ENCODE results near the gene LEF1. TPM values are rescaled to one million over a fixed set of nuclear protein-coding genes. Genes with fewer than 3 reads are reported as not detected.

LEF1 gene
- total RNA-seq, 1 experiment from 2014 or later, result 2.8 TPM

- Histone ChIP-seq H3F3A (ENCODE audit: insufficient read depth, low read depth) (no peaks in the 10 kb centered on the region), H3K79me2 (ENCODE audit: low read depth) (no peaks in the 10 kb centered on the region), H3K4me2 (peak overlapping the region; percentile 85), H3K4me1 (replicated peaks; ENCODE audit: insufficient read depth) (no peaks in the 10 kb centered on the region), H3K36me3 (ENCODE audit: low read depth) (no peaks in the 10 kb centered on the region), H4K20me1 (ENCODE audit: insufficient read depth) (no peaks in the 10 kb centered on the region), H3K27ac (no peak overlapping the region), H3K27me3 (ENCODE audit: insufficient read depth, low read depth) (no peaks in the 10 kb centered on the region), H3K9me3 (ENCODE audit: insufficient read depth, low read depth) (no peaks in the 10 kb centered on the region), H2AFZ (peak overlapping the region; percentile 94), H3K9me2 (ENCODE audit: insufficient read depth) (no peaks in the 10 kb centered on the region), H3K4me3 (peak overlapping the region; percentile 75)
- no TSS peak for BruUV-seq (replicated peaks)
- intact Hi-C loops (cut with micrococcal nuclease; ENCODE audit: unreplicated experiment), result no loop called here
- TF ChIP-seq CTCF (conservative IDR thresholded peaks at IDR 0.05), result no peak
- TF ChIP-seq EZH2 (IDR thresholded peaks at IDR 0.05; ENCODE audit: low read depth), result no peak
- POLR2A ChIA-PET (ENCODE audit: unreplicated experiment), result no interaction called here
- CTCF ChIA-PET, result no interaction called here
- DNase-seq, result no peak
Measured at GRCh38 chr4:108166441-108167315, 2.1 kb downstream of the LEF1 start.

GRCh38 chr4:108166038-108166437 is 2.7 kb downstream of the LEF1 start:
- POLR2A ChIA-PET (ENCODE audit: unreplicated experiment), result no interaction called here
- intact Hi-C loops (cut with micrococcal nuclease; ENCODE audit: unreplicated experiment), result no loop called here
- no TSS peak for BruUV-seq (replicated peaks)

GRCh38 chr4:108165586-108165985 is 3.1 kb downstream of the LEF1 start:
- no TSS peak for BruUV-seq (replicated peaks)
- no peak overlapping the region for H3K4me2 ChIP-seq

More at GRCh38 chr4:108166038-108166437, 2.7 kb downstream of the LEF1 start:
- H3K27me3 ChIP-seq (ENCODE audit: insufficient read depth, low read depth), result no peaks in the 10 kb centered on the region
- H4K20me1 ChIP-seq (ENCODE audit: insufficient read depth), result no peaks in the 10 kb centered on the region
- CTCF ChIA-PET, result no interaction called here
- H2AFZ ChIP-seq, result 0 out of 2 replicates have a peak overlapping the region, but pooled peaks have one; percentile 71
- H3K4me1 ChIP-seq (replicated peaks; ENCODE audit: insufficient read depth), result no peaks in the 10 kb centered on the region
- no peak for TF ChIP-seq EZH2 (IDR thresholded peaks at IDR 0.05; ENCODE audit: low read depth)
- TF ChIP-seq CTCF (conservative IDR thresholded peaks at IDR 0.05), result no peak
- DNase-seq, result no peak
- no peaks in the 10 kb centered on the region for H3K9me3 ChIP-seq (ENCODE audit: insufficient read depth, low read depth)
- peak overlapping the region; percentile 85 for H3K4me2 ChIP-seq
- H3K36me3 ChIP-seq (ENCODE audit: low read depth), result no peaks in the 10 kb centered on the region
- no peaks in the 10 kb centered on the region for H3F3A ChIP-seq (ENCODE audit: insufficient read depth, low read depth)
- H3K9me2 ChIP-seq (ENCODE audit: insufficient read depth), result no peaks in the 10 kb centered on the region
- no peak overlapping the region for H3K27ac ChIP-seq
- H3K79me2 ChIP-seq (ENCODE audit: low read depth), result no peaks in the 10 kb centered on the region
- peak overlapping the region; percentile 75 for H3K4me3 ChIP-seq

More at GRCh38 chr4:108165586-108165985, 3.1 kb downstream of the LEF1 start:
- intact Hi-C loops (cut with micrococcal nuclease; ENCODE audit: unreplicated experiment), result no loop called here
- no peaks in the 10 kb centered on the region for H3K4me1 ChIP-seq (replicated peaks; ENCODE audit: insufficient read depth)
- H3K36me3 ChIP-seq (ENCODE audit: low read depth), result no peaks in the 10 kb centered on the region
- H3K79me2 ChIP-seq (ENCODE audit: low read depth), result no peaks in the 10 kb centered on the region
- TF ChIP-seq CTCF (conservative IDR thresholded peaks at IDR 0.05), result no peak
- no peaks in the 10 kb centered on the region for H3K9me2 ChIP-seq (ENCODE audit: insufficient read depth)
- H3K27ac ChIP-seq, result no peak overlapping the region
- no peaks in the 10 kb centered on the region for H3K9me3 ChIP-seq (ENCODE audit: insufficient read depth, low read depth)
- no peak for DNase-seq
- no peak overlapping the region for H2AFZ ChIP-seq
- H3K4me3 ChIP-seq, result no peak overlapping the region
- ChIA-PET CTCF (no interaction called here), POLR2A (ENCODE audit: unreplicated experiment) (no interaction called here)
- no peaks in the 10 kb centered on the region for H3F3A ChIP-seq (ENCODE audit: insufficient read depth, low read depth)
- H4K20me1 ChIP-seq (ENCODE audit: insufficient read depth), result no peaks in the 10 kb centered on the region
- no peaks in the 10 kb centered on the region for H3K27me3 ChIP-seq (ENCODE audit: insufficient read depth, low read depth)
